Activated CD4-positive, alpha-beta memory T cell treated with anti-CD3 and anti-CD28 coated beads for 36 hours (primary cell): ENCODE measurements around the gene HCN2. TPM values are rescaled to one million over a fixed set of nuclear protein-coding genes. Genes with fewer than 3 reads are reported as not detected.

Source experiments
- CTCF ChIA-PET: fragments of 350-600 bp; sonication (Branson Sonifier 250); formaldehyde crosslinking; loops from one replicate; lab custom pipeline; 2021; ENCODE audit warnings: antibody characterized with exemption, inconsistent platforms; lab: Charles Lee
- POLR2A ChIA-PET: fragments of 350-600 bp; sonication (Branson Sonifier 250); formaldehyde crosslinking; loops from one replicate; lab custom pipeline; 2021; ENCODE audit warnings: antibody characterized with exemption; lab: Charles Lee
- DNase-seq: peaks from one replicate; pipeline ENCODE4 v3.0.0-alpha.2; 2020
- H3K27ac Mint-ChIP-seq: one replicate; pipeline ENCODE4 v1.8.0; 2021; ENCODE audit warnings: mixed read lengths
- H3K27me3 Mint-ChIP-seq: one replicate; pipeline ENCODE4 v1.8.0; 2021; ENCODE audit warnings: mixed read lengths
- H3K36me3 Mint-ChIP-seq: one replicate; pipeline ENCODE4 v1.8.0; 2021; ENCODE audit warnings: mixed read lengths
- H3K4me1 Mint-ChIP-seq: one replicate; pipeline ENCODE4 v1.8.0; 2021; ENCODE audit warnings: low read depth, mixed read lengths
- H3K4me3 Mint-ChIP-seq: one replicate; pipeline ENCODE4 v1.8.0; 2021; ENCODE audit warnings: mild to moderate bottlenecking, mixed read lengths
- H3K9me3 Mint-ChIP-seq: one replicate; pipeline ENCODE4 v1.8.0; 2021; ENCODE audit warnings: mixed read lengths
- intact Hi-C: fragments of 100-400 bp; cut with micrococcal nuclease; formaldehyde crosslinking; loops from one replicate; pipeline ENCODE4 v1.15.1; 2023
- total RNA-seq, 2 experiments: library from RNA; stranded (reverse); gene quantifications; one replicate each; pipeline ENCODE4 v1.2.3, GENCODE V29; 2021

Gene HCN2
- total RNA-seq, 2 experiments from 2014 or later: 1.00 to 1.0 TPM

- DNase-seq: no peak
- H3K4me3 Mint-ChIP-seq: no peak overlapping the region
- POLR2A ChIA-PET: no interaction called here
- no peaks in the 10 kb centered on the region for H3K9me3 Mint-ChIP-seq
- no peaks in the 10 kb centered on the region for H3K4me1 Mint-ChIP-seq
- CTCF ChIA-PET: no interaction called here
- no peaks in the 10 kb centered on the region for H3K36me3 Mint-ChIP-seq
- intact Hi-C loops: no loop called here
- H3K27me3 Mint-ChIP-seq: no peaks in the 10 kb centered on the region
- no peak overlapping the region for H3K27ac Mint-ChIP-seq
Measured at GRCh38 chr19:556611-557382, 32.9 kb upstream of the HCN2 start.

GRCh38 chr19:558770-559439 is 30.8 kb upstream of the HCN2 start:
- intact Hi-C loops: no loop called here
- Mint-ChIP-seq H3K4me1 (no peaks in the 10 kb centered on the region), H3K4me3 (no peak overlapping the region), H3K27me3 (no peaks in the 10 kb centered on the region), H3K27ac (no peak overlapping the region), H3K9me3 (no peaks in the 10 kb centered on the region), H3K36me3 (no peaks in the 10 kb centered on the region)
- CTCF ChIA-PET: no interaction called here
- POLR2A ChIA-PET: no interaction called here
- DNase-seq: no peak

- H3K27ac Mint-ChIP-seq: no peak overlapping the region
- no peaks in the 10 kb centered on the region for H3K27me3 Mint-ChIP-seq
- ChIA-PET CTCF (interaction anchor here (1.1 kb wide), 1 partner anchor 49 kb away, joined by 5 read pairs; no protein-coding TSS in a partner anchor), POLR2A (no interaction called here)
- no peaks in the 10 kb centered on the region for H3K36me3 Mint-ChIP-seq
- DNase-seq: no peak
- H3K4me3 Mint-ChIP-seq: no peak overlapping the region
- no peaks in the 10 kb centered on the region for H3K9me3 Mint-ChIP-seq
- no peaks in the 10 kb centered on the region for H3K4me1 Mint-ChIP-seq
- intact Hi-C loops: no loop called here
Measured at GRCh38 chr19:560121-560520, 29.6 kb upstream of the HCN2 start.

GRCh38 chr19:566403-566802 is 23.3 kb upstream of the HCN2 start:
- no peak overlapping the region for H3K4me3 Mint-ChIP-seq
- intact Hi-C loops: no loop called here

GRCh38 chr19:566844-567243 is 22.8 kb upstream of the HCN2 start:
- no peak overlapping the region for H3K27ac Mint-ChIP-seq
- no peak for DNase-seq
- H3K9me3 Mint-ChIP-seq: no peaks in the 10 kb centered on the region
- no peaks in the 10 kb centered on the region for H3K27me3 Mint-ChIP-seq
- peaks cover 4% of the 10 kb centered on the region for H3K36me3 Mint-ChIP-seq
- intact Hi-C loops: no loop called here
- no peak overlapping the region for H3K4me3 Mint-ChIP-seq
- ChIA-PET POLR2A (interaction anchor here (0.5 kb wide), 1 partner anchor 37 kb away, joined by 4 read pairs; no protein-coding TSS in a partner anchor), CTCF (interaction anchor here (0.8 to 2.1 kb wide), 2 partner anchors 18 to 56 kb away, joined by 3 to 4 read pairs; no protein-coding TSS in a partner anchor)
- peaks cover 8% of the 10 kb centered on the region for H3K4me1 Mint-ChIP-seq

More at GRCh38 chr19:566403-566802, 23.3 kb upstream of the HCN2 start:
- ChIA-PET CTCF (no interaction called here), POLR2A (no interaction called here)
- DNase-seq: no peak
- Mint-ChIP-seq H3K4me1 (peaks cover 8% of the 10 kb centered on the region), H3K9me3 (no peaks in the 10 kb centered on the region), H3K27ac (no peak overlapping the region), H3K27me3 (no peaks in the 10 kb centered on the region), H3K36me3 (peaks cover 4% of the 10 kb centered on the region)

GRCh38 chr19:567296-567900 is 22.3 kb upstream of the HCN2 start:
- POLR2A ChIA-PET: interaction anchor here (0.5 kb wide), 1 partner anchor 38 kb away, joined by 4 read pairs; no protein-coding TSS in a partner anchor
- no peak for DNase-seq
- H3K27me3 Mint-ChIP-seq: no peaks in the 10 kb centered on the region

GRCh38 chr19:570251-570686 is 19.4 kb upstream of the HCN2 start:
- CTCF ChIA-PET: no interaction called here
- no peak for DNase-seq
- POLR2A ChIA-PET: no interaction called here
- intact Hi-C loops: no loop called here
- peak overlapping the region; percentile 63 for H3K4me3 Mint-ChIP-seq
- H3K36me3 Mint-ChIP-seq: peaks cover 4% of the 10 kb centered on the region
- no peaks in the 10 kb centered on the region for H3K9me3 Mint-ChIP-seq
- peaks cover 26% of the 10 kb centered on the region for H3K4me1 Mint-ChIP-seq
- H3K27me3 Mint-ChIP-seq: no peaks in the 10 kb centered on the region
- H3K27ac Mint-ChIP-seq: peak overlapping the region; percentile 79

More at GRCh38 chr19:567296-567900, 22.3 kb upstream of the HCN2 start:
- Mint-ChIP-seq H3K4me3 (no peak overlapping the region), H3K27ac (no peak overlapping the region), H3K4me1 (peaks cover 10% of the 10 kb centered on the region), H3K9me3 (no peaks in the 10 kb centered on the region), H3K36me3 (peaks cover 4% of the 10 kb centered on the region)
- intact Hi-C loops: no loop called here
- CTCF ChIA-PET: interaction anchor here (0.8 to 2.1 kb wide), 2 partner anchors 18 to 57 kb away, joined by 3 to 4 read pairs; no protein-coding TSS in a partner anchor

GRCh38 chr19:570937-571565 is 18.6 kb upstream of the HCN2 start:
- H3K27me3 Mint-ChIP-seq: no peaks in the 10 kb centered on the region
- intact Hi-C loops: no loop called here
- peaks cover 4% of the 10 kb centered on the region for H3K36me3 Mint-ChIP-seq
- peak overlapping the region; percentile 93 for H3K27ac Mint-ChIP-seq
- CTCF ChIA-PET: interaction anchor here (1.7 kb wide), 1 partner anchor 60 kb away, joined by 8 read pairs; no protein-coding TSS in a partner anchor
- H3K4me3 Mint-ChIP-seq: peak overlapping the region; percentile 92
- H3K4me1 Mint-ChIP-seq: peaks cover 29% of the 10 kb centered on the region
- peak; percentile 75 for DNase-seq
- H3K9me3 Mint-ChIP-seq: no peaks in the 10 kb centered on the region
- POLR2A ChIA-PET: interaction anchor here (0.6 to 1.1 kb wide), 2 partner anchors 28 to 61 kb away, joined by 3 to 5 read pairs; no protein-coding TSS in a partner anchor

- peaks cover 31% of the 10 kb centered on the region for H3K4me1 Mint-ChIP-seq
- peak overlapping the region; percentile 93 for H3K27ac Mint-ChIP-seq
- H3K27me3 Mint-ChIP-seq: no peaks in the 10 kb centered on the region
- H3K9me3 Mint-ChIP-seq: no peaks in the 10 kb centered on the region
- POLR2A ChIA-PET: interaction anchor here (0.6 to 1.1 kb wide), 2 partner anchors 29 to 61 kb away, joined by 3 to 5 read pairs; no protein-coding TSS in a partner anchor
- intact Hi-C loops: no loop called here
- CTCF ChIA-PET: interaction anchor here (1.7 kb wide), 1 partner anchor 61 kb away, joined by 8 read pairs; no protein-coding TSS in a partner anchor
- peak overlapping the region; percentile 92 for H3K4me3 Mint-ChIP-seq
- DNase-seq: peak; percentile 46
- peaks cover 4% of the 10 kb centered on the region for H3K36me3 Mint-ChIP-seq
Measured at GRCh38 chr19:571566-571974, 18.1 kb upstream of the HCN2 start.

- ChIA-PET POLR2A (interaction anchor here (0.6 to 1.1 kb wide), 5 partner anchors 25 to 85 kb away, joined by 3 to 5 read pairs (median 3); no protein-coding TSS in a partner anchor), CTCF (interaction anchor here (0.6 to 1.7 kb wide), 2 partner anchors 13 to 62 kb away, joined by 3 to 8 read pairs; no protein-coding TSS in a partner anchor)
- Mint-ChIP-seq H3K36me3 (peaks cover 4% of the 10 kb centered on the region), H3K9me3 (no peaks in the 10 kb centered on the region), H3K27me3 (no peaks in the 10 kb centered on the region), H3K4me3 (peak within 1 kb of the TSS; percentile 92), H3K27ac (peak within 1 kb of the TSS; percentile 93), H3K4me1 (peaks cover 35% of the 10 kb centered on the region)
- intact Hi-C loops: loop anchor here (1.0 to 2.0 kb wide), 6 partner anchors 39 to 225 kb away; partner anchors contain the start of genes CDC34, PTBP1 and TPGS1
- peak; percentile 99 for DNase-seq
Measured at GRCh38 chr19:572140-572742, 17.4 kb upstream of the HCN2 start, which contains the start of gene BSG. Gene BSG (plus strand): TSS chr19:572596. CDS start chr19:572635, 39 bp downstream.
